Measurements from ENCODE around the gene C6orf118.

C6orf118 gene

DNA sequence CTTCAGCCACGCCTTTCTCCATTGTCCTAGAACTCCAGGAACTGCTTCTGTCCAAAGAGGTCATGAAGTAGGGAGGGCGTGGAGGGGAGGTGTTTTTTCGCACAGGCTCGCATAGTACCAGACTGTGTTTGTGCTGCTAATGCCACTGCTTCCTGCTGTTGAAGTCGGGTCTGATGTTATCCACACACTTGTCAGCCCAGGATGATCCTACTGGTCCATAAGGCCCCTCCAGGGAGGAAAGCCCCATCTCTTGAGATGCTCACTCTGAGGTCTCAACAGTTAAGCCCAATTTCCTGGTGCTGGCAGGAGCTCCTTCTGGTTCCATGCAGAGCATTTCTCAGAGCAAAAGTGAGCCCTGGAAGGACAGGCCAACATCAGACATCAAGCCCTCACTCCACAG is 65.6 kb downstream of the C6orf118 start:
- no peak for DNase-seq

DNA sequence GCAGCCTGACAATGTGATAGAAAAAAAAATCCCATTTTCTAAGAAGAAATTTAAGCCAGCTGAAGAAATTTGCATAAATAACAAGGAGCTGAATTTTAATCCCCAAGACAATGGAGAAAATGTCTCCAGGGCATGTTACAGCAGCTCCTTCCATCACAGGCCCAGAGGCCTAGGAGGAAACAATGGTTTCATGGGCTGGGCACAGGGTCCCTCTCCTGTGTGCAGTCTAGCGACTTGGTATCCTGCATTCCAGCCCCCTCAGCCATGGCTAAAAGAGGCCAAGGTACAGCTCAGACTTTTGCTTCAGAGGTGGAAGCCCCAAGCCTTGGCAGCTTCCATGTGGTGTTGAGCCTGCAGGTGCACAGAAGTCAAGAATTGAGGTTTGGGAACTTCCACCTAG is 73.1 kb downstream of the C6orf118 start:
- DNase-seq = no peak

DNA sequence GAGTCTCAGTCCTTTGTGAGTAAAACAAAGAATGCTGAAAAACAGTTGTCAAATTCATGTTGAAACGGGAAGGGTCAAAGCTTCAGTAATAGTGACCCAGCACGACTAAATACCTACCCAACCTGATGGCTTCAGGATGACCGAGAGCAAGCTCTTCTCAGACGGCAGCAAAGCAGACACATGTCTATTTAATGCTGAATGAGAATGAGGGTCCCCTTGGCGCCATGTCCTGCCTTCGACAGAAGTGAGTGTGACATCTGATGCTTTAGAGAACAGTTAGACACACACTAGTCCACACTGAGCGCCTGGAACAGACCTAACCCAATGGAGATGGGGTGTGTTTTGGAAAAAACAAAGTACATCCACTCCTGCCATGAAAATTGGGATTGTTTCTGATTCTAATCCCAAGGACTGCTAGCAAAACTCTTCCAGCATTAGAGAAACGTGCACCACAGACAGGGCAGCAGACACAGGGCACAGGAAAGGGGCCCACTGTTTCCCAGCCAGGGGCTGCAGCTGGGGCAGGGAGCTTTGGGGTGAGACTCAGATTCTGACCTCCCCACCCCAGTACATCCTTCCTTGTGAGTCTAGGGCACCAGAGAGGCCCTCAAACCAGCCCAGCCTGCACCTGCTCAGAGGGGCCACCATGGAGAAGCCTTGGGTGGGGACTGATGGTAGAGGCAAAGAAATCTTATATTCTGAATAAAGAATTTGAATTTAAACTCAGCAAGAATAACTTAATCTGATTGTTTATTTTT is 76.5 kb downstream of the C6orf118 start:
- DNase-seq = no peak

DNA sequence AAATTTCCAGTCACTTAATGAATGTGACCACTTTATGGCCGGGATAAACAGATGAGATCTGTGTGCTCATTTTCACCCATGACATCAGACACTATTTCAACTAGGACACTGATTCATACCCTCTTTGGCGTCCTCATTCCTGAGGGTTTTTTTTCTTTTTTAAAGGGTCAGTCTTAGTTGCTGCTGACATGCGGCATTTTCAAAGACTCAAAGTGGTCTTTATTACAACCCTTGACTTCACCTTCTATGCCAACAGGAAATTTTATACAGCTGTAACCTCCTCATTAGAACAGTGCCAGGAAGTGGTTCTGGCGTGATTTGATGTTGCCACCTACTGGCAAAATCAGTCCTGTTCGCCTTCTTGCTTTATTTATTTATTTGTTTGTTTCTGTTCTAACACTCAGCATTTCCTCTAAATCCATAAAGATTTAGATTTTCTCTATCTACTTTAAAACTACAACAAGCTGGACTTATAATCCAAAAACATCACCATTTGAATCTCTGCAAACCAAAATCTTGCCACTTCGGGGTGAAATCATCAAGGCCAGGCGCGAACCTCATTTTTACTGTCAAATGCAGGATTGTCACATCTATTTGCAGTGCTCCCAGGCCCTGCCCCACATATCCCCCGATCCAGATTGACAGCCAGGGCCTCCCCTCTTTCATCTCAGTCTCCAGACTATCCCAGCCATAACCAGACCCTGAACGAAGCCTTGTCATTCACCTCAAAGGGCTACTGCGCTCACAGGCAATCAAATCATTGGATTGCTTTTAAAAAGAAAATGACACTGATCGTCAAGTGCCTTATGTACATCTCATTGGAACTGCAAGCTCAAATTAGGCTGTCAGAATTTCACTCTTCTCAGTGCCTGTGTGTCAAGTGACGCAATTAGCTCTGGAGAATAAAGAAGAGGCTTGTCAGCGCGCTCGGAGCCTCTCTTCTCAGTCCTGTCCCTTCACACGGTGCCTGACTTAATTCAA is 77.5 kb downstream of the C6orf118 start:
- DNase-seq = no peak

DNA sequence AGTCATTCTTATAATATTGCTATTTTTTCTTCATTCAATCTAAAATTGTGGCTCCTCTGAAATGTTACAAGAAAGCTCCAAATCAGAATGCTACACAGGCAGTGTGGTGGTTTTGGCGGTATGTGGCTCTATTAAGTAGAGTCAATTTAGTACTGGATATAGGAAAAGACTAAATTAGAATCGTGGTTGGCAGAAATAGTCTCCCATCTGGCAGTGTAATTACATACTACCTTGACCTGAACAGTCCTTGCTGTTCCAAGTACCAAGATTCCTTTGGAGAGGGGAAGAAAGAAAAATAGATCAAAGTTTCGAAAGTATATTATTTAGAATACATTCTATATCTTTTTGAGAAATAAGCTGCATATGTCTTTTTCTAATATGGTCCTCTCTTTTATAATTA is 78.2 kb downstream of the C6orf118 start:
- no peak for DNase-seq
